Breast epithelium (tissue), 3 donors: Measurements from ENCODE around the gene CUL9.

Experiments used
- POLR2A ChIP-seq: fragments of 450-650 bp; IDR thresholded peaks from one replicate; pipeline ENCODE4 v1.6.1; 2016; ENCODE audit warnings: antibody characterized with exemption, mild to moderate bottlenecking, moderate library complexity
- TF ChIP-seq, protein P1 (sequence below), 3 donors: fragments of 450-650 bp; IDR thresholded peaks; one replicate each; pipeline ENCODE4 v1.5.1; 2016 to 2017; ENCODE audit warnings: antibody characterized with exemption in 3 of 3, mild to moderate bottlenecking in 3 of 3, moderate library complexity in 3 of 3

DNA sequence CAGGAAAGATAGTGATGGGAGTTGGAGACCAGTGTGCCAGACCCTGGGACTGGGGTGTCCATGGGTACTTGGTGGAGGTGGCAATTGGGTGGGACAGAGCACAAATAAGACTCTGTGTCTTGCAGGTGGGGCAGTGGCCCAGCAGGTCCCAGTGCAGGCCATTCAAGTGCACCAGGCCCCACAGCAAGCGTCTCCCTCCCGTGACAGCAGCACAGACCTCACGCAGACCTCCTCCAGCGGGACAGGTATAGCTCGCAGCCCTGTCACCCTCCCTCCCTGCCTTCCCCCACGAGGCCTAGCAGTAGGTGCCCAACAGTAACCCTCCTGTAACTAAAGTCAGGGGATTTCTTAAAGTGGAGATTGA is 5.6 kb upstream of the CUL9 start:
- TF ChIP-seq, protein P1, sequence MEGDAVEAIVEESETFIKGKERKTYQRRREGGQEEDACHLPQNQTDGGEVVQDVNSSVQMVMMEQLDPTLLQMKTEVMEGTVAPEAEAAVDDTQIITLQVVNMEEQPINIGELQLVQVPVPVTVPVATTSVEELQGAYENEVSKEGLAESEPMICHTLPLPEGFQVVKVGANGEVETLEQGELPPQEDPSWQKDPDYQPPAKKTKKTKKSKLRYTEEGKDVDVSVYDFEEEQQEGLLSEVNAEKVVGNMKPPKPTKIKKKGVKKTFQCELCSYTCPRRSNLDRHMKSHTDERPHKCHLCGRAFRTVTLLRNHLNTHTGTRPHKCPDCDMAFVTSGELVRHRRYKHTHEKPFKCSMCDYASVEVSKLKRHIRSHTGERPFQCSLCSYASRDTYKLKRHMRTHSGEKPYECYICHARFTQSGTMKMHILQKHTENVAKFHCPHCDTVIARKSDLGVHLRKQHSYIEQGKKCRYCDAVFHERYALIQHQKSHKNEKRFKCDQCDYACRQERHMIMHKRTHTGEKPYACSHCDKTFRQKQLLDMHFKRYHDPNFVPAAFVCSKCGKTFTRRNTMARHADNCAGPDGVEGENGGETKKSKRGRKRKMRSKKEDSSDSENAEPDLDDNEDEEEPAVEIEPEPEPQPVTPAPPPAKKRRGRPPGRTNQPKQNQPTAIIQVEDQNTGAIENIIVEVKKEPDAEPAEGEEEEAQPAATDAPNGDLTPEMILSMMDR (IDR thresholded peaks at IDR 0.05) = no peak
- no peak for TF ChIP-seq POLR2A
